Measurements from ENCODE around the gene KCNK2.

The KCNK2 gene

DNA sequence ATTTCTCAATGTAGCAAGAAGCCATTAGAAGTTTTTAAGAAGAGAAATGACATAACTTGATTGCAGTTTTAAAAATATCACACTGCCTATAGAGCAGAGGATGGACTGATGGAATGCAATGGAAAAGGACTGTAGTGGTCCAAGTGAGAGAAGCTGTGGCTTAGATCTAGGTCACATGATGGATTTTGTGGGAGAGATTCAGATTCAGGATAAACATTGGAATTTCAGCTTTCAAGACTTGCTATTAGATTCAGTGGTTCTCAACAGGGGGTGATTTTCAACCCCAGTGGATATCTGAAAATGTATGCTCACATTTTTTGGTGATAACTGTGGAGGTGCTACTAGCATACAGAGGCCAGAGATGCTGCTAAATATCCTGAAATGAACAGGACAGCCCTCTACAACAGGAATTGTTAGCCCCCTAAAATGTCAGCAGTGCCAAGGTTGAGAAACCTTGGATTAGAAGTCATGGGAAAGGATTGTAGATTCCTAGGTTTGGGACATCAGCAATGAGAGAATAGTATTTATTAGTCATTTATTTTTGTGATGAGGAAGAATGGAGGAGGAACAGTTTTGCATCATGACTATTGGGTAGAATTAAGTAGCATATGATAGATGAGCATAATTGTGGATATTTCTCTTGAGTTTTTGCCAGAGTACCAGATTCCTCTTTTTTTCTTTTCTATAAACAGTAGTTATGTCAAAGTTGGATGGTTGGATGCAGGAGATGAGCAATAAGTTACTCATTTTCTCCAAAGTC is 30.1 kb upstream of the KCNK2 start:
- no peak overlapping the region for H3K4me3 ChIP-seq (ENCODE audit: low read depth, low read length)
- TF ChIP-seq, protein P1, sequence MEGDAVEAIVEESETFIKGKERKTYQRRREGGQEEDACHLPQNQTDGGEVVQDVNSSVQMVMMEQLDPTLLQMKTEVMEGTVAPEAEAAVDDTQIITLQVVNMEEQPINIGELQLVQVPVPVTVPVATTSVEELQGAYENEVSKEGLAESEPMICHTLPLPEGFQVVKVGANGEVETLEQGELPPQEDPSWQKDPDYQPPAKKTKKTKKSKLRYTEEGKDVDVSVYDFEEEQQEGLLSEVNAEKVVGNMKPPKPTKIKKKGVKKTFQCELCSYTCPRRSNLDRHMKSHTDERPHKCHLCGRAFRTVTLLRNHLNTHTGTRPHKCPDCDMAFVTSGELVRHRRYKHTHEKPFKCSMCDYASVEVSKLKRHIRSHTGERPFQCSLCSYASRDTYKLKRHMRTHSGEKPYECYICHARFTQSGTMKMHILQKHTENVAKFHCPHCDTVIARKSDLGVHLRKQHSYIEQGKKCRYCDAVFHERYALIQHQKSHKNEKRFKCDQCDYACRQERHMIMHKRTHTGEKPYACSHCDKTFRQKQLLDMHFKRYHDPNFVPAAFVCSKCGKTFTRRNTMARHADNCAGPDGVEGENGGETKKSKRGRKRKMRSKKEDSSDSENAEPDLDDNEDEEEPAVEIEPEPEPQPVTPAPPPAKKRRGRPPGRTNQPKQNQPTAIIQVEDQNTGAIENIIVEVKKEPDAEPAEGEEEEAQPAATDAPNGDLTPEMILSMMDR (IDR thresholded peaks at IDR 0.05; ENCODE audit: low read depth, low read length): no peak

DNA sequence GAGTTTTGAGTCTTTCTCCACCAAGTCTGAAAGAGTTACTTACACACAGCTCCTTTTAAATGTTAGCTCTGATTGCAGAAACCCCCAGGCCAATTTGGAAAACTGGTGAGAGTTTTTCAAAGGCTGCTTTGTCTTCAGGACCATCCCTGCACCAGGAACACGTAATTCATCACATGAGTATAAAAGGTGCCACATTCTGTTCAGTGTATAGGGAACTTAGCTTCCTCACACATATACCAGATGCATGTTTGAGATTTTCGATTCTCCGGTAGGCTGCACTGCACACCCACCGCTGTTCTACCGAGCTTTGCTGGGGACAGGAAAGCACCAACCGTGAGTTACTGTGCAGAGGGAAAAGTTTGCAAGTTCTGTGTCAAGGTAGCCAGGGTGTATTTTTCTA is 28.3 kb upstream of the KCNK2 start:
- TF ChIP-seq, protein P1 (IDR thresholded peaks at IDR 0.05; ENCODE audit: low read depth, low read length): no peak
- H3K4me3 ChIP-seq (ENCODE audit: low read depth, low read length): no peak overlapping the region

DNA sequence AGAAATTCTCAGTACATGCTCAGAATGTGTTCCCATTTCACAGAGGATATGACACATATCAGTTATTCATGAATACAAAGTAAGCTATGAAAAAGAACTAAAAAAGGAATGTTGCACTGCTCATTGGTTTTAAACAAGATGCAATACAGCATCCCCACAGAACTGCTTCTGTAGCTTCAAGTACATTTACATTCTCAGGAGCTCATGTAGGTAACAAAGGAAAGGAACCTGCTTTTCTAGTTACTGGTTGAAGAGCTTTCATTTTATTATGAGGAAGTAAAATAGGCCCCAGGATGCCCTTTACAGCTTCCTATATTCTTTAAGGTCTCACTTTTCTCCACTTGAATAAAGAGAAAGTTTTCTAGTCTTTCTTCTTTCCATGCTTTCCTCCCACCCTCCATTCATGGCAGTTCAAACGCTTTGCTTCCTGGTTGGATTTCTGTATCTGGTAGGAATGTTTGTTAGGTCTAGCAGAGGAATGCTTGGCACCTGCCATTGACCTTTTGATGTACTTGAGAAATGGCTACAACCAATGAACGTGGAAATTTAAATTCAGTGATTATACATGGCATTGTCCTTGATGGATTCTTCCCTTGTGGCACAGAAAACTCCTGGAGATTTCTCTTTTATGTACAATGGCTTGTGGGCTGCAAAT is 27.1 kb upstream of the KCNK2 start:
- TF ChIP-seq, protein P1 (IDR thresholded peaks at IDR 0.05; ENCODE audit: low read depth, low read length): no peak
- no peak overlapping the region for H3K4me3 ChIP-seq (ENCODE audit: low read depth, low read length)

DNA sequence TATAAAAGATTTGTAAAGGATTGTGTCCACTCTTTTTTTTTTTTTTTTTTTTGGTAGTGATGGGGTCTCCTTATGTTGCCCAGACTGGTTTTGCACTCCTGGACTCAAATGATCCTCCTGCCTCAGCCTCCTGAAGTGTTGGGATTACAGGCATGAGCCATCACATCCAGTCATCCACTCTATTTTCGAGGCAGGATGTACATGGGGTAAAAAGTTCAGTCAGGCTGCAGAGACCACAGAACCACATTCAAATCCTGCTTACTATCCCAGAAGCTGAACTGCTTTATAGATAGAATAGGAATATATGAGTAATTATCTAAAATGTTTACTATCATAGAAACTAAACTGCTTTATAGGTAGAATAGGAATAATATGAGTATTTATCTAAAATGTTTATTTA is 26.0 kb upstream of the KCNK2 start:
- TF ChIP-seq, protein P1 (IDR thresholded peaks at IDR 0.05; ENCODE audit: low read depth, low read length): no peak
- H3K4me3 ChIP-seq (ENCODE audit: low read depth, low read length): no peak overlapping the region

DNA sequence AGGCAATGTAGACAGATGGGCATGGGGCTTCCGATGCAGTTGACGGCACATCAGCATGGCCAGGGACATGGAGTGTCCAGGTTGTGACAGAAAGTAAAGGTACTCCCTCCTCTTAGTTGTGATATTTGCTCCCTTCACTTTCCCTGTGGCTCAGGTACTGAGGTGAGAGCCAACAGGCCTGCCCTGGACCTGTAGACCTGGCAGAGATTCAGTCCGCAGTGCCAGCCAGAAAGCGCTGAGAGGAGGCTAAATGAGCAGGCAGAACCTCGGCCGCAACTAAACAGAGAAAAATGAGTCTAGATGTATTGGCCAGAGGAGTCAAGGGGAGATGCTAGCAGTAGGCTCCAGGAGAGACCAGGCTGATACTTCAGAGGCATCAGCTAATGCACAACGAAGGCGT is 22.6 kb upstream of the KCNK2 start:
- TF ChIP-seq, protein P1 (IDR thresholded peaks at IDR 0.05; ENCODE audit: low read depth, low read length): no peak
- H3K4me3 ChIP-seq (ENCODE audit: low read depth, low read length): no peak overlapping the region

DNA sequence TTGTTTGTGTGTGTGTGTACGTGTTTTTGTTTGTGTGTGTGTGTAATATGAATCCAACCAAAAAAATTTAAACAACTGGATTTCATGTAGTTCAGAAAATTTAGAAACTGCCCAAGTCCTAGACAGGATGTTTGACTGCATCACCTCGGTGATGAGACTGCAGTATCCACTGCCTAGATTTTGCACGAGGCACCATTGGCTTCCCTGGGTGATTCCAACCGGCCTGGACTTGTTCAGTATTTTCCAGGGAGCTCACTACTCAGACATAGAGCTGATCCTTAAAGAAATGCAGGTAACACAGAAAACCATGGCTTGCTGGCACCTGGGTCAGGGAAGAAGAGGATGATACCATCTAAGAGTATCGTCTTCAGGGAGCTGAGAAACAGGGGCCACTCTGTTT is 18.2 kb upstream of the KCNK2 start:
- no peak overlapping the region for H3K4me3 ChIP-seq (ENCODE audit: low read depth, low read length)
- TF ChIP-seq, protein P1 (IDR thresholded peaks at IDR 0.05; ENCODE audit: low read depth, low read length): no peak

DNA sequence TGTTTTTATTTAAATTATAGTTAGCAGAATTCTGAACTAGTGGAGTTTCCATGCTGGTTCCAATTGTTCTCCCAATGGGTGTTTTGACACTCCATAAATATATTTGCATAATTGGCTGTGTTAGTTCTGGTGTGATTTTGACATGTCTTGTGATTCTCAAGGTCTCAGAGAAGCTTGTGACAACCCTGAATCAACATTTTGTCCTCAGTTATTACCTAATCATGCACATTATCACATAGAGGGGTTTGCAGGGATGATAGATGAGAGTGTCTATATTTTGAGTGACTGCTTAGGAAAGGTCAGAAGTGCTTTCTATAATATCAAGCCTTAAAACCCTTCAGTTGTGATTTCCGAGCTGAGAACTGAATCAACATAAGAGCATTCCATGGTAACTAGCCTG is 11.5 kb upstream of the KCNK2 start:
- TF ChIP-seq, protein P1 (IDR thresholded peaks at IDR 0.05; ENCODE audit: low read depth, low read length): no peak
- no peak overlapping the region for H3K4me3 ChIP-seq (ENCODE audit: low read depth, low read length)

Data from WI38 (cell line).